Neural progenitor cell (in vitro differentiated cells): Measurements from ENCODE around the gene TASP1.

ENCODE experiments used
- CTCF ChIP-seq: fragments of 200-600 bp; sonication (generic); IDR thresholded peaks from 2 replicates; pipeline ENCODE4 v1.5.1; 2017; ENCODE audit warnings: antibody characterized with exemption, mild to moderate bottlenecking
- EZH2 ChIP-seq: fragments of 200-600 bp; sonication (generic); IDR thresholded peaks from 2 replicates; pipeline ENCODE4 v1.6.1; 2017; ENCODE audit warnings: antibody characterized with exemption, mild to moderate bottlenecking, moderate library complexity

GRCh38 chr20:13418263-13419229 is 220.2 kb downstream of the TASP1 start:
- TF ChIP-seq CTCF (no peak), EZH2 (no peak)
